ENCODE measurements around the gene SERPINA12.

Gene SERPINA12

GRCh38 chr14:94499673-94500072 is 9.6 kb downstream of the SERPINA12 start:
- H3K27ac ChIP-seq: no peak overlapping the region
- no peak for DNase-seq (ENCODE audit: low spot score)
- ChIA-PET CTCF (interaction anchor here (0.6 to 0.8 kb wide), 2 partner anchors 11 to 16 kb away, joined by 3 to 4 read pairs; no protein-coding TSS in a partner anchor), POLR2A (ENCODE audit: low non-redundant PET) (no interaction called here)
- no peak for TF ChIP-seq CTCF (conservative IDR thresholded peaks at IDR 0.05; ENCODE audit: low read depth)

- TF ChIP-seq CTCF (conservative IDR thresholded peaks at IDR 0.05; ENCODE audit: low read depth): no peak
- ChIA-PET CTCF (interaction anchor here (0.6 to 1.1 kb wide), 2 partner anchors 12 to 234 kb away, joined by 3 to 5 read pairs; no protein-coding TSS in a partner anchor), POLR2A (ENCODE audit: low non-redundant PET) (interaction anchor here (0.6 kb wide), 1 partner anchor 39 kb away, joined by 4 read pairs; no protein-coding TSS in a partner anchor)
- no peak for DNase-seq (ENCODE audit: low spot score)
- no peak overlapping the region for H3K27ac ChIP-seq
Measured at GRCh38 chr14:94498215-94498614, 11.1 kb downstream of the SERPINA12 start.

GRCh38 chr14:94494085-94494484 is 15.2 kb downstream of the SERPINA12 start:
- H3K27ac ChIP-seq: no peak overlapping the region
- no peak for DNase-seq (ENCODE audit: low spot score)
- TF ChIP-seq CTCF (conservative IDR thresholded peaks at IDR 0.05; ENCODE audit: low read depth): no peak
- POLR2A ChIA-PET (ENCODE audit: low non-redundant PET): no interaction called here
- CTCF ChIA-PET: interaction anchor here (1.2 kb wide), 1 partner anchor 15 kb away, joined by 5 read pairs; no protein-coding TSS in a partner anchor

- DNase-seq (ENCODE audit: low spot score): no peak
- POLR2A ChIA-PET (ENCODE audit: low non-redundant PET): no interaction called here
- H3K27ac ChIP-seq: no peak overlapping the region
- TF ChIP-seq CTCF (conservative IDR thresholded peaks at IDR 0.05; ENCODE audit: low read depth): no peak
- CTCF ChIA-PET: no interaction called here
Measured at GRCh38 chr14:94491511-94491910, 17.8 kb downstream of the SERPINA12 start.

- no peak overlapping the region for H3K27ac ChIP-seq
- ChIA-PET POLR2A (ENCODE audit: low non-redundant PET) (no interaction called here), CTCF (no interaction called here)
- no peak for TF ChIP-seq CTCF (conservative IDR thresholded peaks at IDR 0.05; ENCODE audit: low read depth)
- no peak for DNase-seq (ENCODE audit: low spot score)
Measured at GRCh38 chr14:94489336-94489735, 19.9 kb downstream of the SERPINA12 start.

GRCh38 chr14:94486883-94487282 is 22.4 kb downstream of the SERPINA12 start:
- ChIA-PET CTCF (interaction anchor here (0.6 to 2.9 kb wide), 15 partner anchors 10 to 354 kb away, joined by 3 to 14 read pairs (median 5); partner anchors contain the start of genes SERPINA12 and SERPINA9), POLR2A (ENCODE audit: low non-redundant PET) (no interaction called here)
- no peak for TF ChIP-seq CTCF (conservative IDR thresholded peaks at IDR 0.05; ENCODE audit: low read depth)
- DNase-seq (ENCODE audit: low spot score): no peak
- H3K27ac ChIP-seq: no peak overlapping the region
